ENCODE results near the gene MRPL14.
"Not testable (repeated sequence)": the region's sequence is repeated elsewhere in the genome, so short reads cannot be mapped to it uniquely, and the experiment has no call there.

MRPL14 gene

GRCh38 chr6:44149369-44150012 lies 22.2 kb upstream of the MRPL14 start:
- DNase-seq = no peak

GRCh38 chr6:44148306-44148705 lies 21.1 kb upstream of the MRPL14 start:
- DNase-seq = no peak

GRCh38 chr6:44147256-44147655 lies 20.0 kb upstream of the MRPL14 start:
- DNase-seq = no peak

GRCh38 chr6:44146685-44147084 lies 19.4 kb upstream of the MRPL14 start:
- DNase-seq = no peak

GRCh38 chr6:44145839-44146238 lies 18.6 kb upstream of the MRPL14 start:
- DNase-seq = no peak

- not testable (repeated sequence) for DNase-seq
These were observed 17.3 kb upstream of the MRPL14 start for GRCh38 chr6:44144536-44144935.

- no peak for DNase-seq
These were observed 16.5 kb upstream of the MRPL14 start for GRCh38 chr6:44143731-44144130.

- no peak for DNase-seq
These were observed 15.6 kb upstream of the MRPL14 start for GRCh38 chr6:44142835-44143234.

- no peak for DNase-seq
These were observed 12.1 kb upstream of the MRPL14 start for GRCh38 chr6:44139351-44139743.

- DNase-seq = no peak
These were observed 11.6 kb upstream of the MRPL14 start for GRCh38 chr6:44138717-44139350.

- DNase-seq = no peak
These were observed 8.6 kb upstream of the MRPL14 start for GRCh38 chr6:44135875-44136274.

GRCh38 chr6:44135173-44135758 lies 8.0 kb upstream of the MRPL14 start:
- no peak for DNase-seq

GRCh38 chr6:44133981-44134711 lies 6.9 kb upstream of the MRPL14 start:
- DNase-seq = no peak

- peak; percentile 54 for DNase-seq
These were observed 6.0 kb upstream of the MRPL14 start for GRCh38 chr6:44133003-44133931.

- DNase-seq = no peak
These were observed 5.2 kb upstream of the MRPL14 start for GRCh38 chr6:44132476-44132875.

GRCh38 chr6:44131892-44132291 lies 4.6 kb upstream of the MRPL14 start:
- DNase-seq = peak; percentile 36

GRCh38 chr6:44129841-44130322 lies 2.6 kb upstream of the MRPL14 start:
- no peak for DNase-seq

GRCh38 chr6:44128020-44128917 lies 1.0 kb upstream of the MRPL14 start:
- peak; percentile 18 for DNase-seq

- no peak for DNase-seq
These were observed 717 bp downstream of the MRPL14 start for GRCh38 chr6:44126320-44127149.

GRCh38 chr6:44123544-44123943 lies 3.7 kb downstream of the MRPL14 start:
- DNase-seq = no peak

Data from COR-L47 (cell line).